Measurements from ENCODE around the gene KIAA1671.

GRCh38 chr22:24981656-24982055, 29.1 kb downstream of the KIAA1671 start:
- no peak for TF ChIP-seq CTCF (IDR thresholded peaks at IDR 0.05; ENCODE audit: poor library complexity, severe bottlenecking)
- TF ChIP-seq EP300 (conservative IDR thresholded peaks at IDR 0.05; ENCODE audit: poor library complexity, severe bottlenecking) = no peak
- TF ChIP-seq TAF1 (IDR thresholded peaks at IDR 0.05; ENCODE audit: low read depth) = no peak
- TF ChIP-seq REST (IDR thresholded peaks at IDR 0.05; ENCODE audit: borderline replicate concordance) = no peak
- no peak for TF ChIP-seq EZH2 (IDR thresholded peaks at IDR 0.05; ENCODE audit: borderline replicate concordance, insufficient read depth, low read length, poor library complexity, severe bottlenecking)
- TF ChIP-seq POLR2AphosphoS5 (IDR thresholded peaks at IDR 0.05) = no peak
- no peak for TF ChIP-seq SMC3 (conservative IDR thresholded peaks at IDR 0.05; ENCODE audit: poor library complexity)
- TF ChIP-seq RAD21 (conservative IDR thresholded peaks at IDR 0.05) = no peak
